Raji (cell line): ENCODE results near the gene DCAF11.

Source experiments
- POLR2A ChIP-seq: IDR thresholded peaks from 2 replicates; pipeline ENCODE4 v1.6.1; 2011; ENCODE audit warnings: low read depth, low read length, control low read depth; ENCODE audit not compliant: insufficient read depth

The DCAF11 gene

GRCh38 chr14:24114532-24115421 is at the start of gene DCAF11, which contains the start of gene NRL:
Gene DCAF11, plus strand, starts transcription at chr14:24114777. Its CDS starts 818 bp downstream, at chr14:24115595.
Gene NRL, minus strand, starts transcription at chr14:24114949. Its CDS starts 32,101 bp downstream, at chr14:24082848.
- TF ChIP-seq POLR2A: peak; percentile 34

GRCh38 chr14:24064856-24065255 is 49.7 kb upstream of the DCAF11 start:
- no peak for TF ChIP-seq POLR2A

DNA sequence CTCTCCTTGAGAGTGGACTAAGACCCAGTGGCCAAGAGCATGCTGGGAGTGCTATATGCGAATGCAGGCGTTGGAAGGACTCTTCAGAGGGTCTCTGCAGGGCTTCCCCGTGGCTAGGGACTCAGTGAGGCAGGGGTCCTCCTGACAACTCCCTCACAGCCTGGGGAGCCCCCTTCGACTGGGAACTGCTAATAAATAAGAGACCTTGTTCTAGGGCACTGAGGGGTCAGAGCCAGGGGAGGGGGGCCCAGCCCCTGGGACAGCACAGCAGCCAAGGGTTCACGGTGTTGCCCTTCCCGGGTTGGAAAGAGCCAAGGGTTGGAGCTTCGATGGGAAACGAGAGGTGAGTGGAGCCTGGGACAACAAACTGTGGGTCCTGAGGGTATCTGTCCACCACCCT is 49.2 kb upstream of the DCAF11 start:
- TF ChIP-seq POLR2A: no peak

- TF ChIP-seq POLR2A: no peak
Measured at GRCh38 chr14:24066496-24067132, 48.0 kb upstream of the DCAF11 start.

DNA sequence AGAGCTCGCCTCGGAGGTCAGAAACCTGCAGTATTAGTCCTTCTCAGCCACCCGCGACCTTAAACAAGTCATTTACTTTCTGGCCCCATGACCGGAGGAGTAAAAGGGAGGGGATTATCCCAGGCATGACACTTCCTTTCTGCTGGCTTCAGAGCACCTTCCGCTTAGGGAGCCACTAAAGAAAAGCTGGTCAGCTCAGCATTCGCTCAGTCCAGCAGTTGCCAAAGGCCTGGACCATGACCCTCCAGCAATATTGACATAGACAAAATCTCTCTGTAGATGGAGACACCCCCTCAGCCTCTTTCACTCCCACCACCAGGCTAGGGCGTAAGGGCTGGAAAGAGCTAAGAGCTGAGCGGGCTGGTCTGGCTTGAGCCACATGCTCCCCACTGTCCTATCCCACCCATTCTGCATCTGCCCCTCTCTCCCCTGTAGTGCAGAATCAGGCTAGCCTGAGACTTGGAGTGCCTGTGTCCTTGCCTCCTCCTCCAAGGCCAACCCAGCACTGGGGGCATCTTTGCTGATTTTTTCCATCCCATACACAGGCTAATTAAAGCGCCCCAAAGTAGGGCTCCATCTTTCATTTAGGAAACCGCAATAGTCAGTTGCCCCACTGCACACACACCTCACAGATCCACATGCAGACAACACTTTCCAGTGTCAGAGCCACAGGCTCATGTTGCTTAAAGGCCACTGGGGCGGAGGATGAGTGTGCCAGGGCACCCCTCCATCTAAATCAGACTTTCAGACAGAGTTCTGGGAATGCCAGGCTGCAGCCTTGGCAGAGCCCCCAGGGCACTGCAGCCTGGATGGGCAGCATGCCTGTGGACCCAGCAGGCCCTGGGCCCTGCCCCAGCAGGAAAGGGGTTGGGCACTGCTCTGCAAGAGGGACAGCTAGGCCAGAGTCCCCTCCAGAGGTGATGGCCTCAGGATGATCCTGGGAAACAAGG is 47.2 kb upstream of the DCAF11 start:
- no peak for TF ChIP-seq POLR2A

DNA sequence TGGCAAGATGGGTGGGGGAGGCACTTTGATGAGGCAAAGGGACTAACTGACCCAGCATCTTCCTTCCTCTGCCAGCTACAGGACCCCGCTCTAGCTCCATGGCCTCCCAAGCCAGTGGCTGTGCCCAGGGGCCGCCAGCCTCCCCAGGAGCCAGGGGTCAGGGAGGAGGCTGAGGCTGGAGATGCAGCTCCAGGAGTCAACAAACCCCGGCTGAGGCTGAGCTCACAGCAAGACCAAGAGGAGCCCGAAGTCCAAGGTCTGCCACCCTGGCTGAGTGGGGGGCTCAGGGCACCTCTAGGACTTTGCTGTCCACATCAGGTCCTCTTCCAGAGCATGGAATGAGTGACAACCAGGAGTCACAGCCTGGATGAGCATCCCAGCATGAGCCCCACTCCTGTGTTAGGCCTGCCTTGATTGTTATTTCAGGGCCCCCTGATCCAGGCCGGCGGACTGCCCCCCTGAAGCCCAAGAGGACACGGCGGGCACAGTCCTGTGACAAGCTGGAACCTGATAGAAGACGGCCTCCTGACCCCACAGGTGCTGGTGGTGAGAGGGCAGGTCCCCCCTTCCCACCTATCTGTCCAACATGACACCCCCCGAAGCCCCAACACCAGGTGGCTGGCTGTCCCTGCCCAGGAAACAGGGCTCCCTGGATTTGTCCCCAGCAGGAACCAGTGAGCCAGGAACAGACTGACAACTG is 45.7 kb upstream of the DCAF11 start:
- no peak for TF ChIP-seq POLR2A

GRCh38 chr14:24069411-24069735 is 45.2 kb upstream of the DCAF11 start:
- no peak for TF ChIP-seq POLR2A

DNA sequence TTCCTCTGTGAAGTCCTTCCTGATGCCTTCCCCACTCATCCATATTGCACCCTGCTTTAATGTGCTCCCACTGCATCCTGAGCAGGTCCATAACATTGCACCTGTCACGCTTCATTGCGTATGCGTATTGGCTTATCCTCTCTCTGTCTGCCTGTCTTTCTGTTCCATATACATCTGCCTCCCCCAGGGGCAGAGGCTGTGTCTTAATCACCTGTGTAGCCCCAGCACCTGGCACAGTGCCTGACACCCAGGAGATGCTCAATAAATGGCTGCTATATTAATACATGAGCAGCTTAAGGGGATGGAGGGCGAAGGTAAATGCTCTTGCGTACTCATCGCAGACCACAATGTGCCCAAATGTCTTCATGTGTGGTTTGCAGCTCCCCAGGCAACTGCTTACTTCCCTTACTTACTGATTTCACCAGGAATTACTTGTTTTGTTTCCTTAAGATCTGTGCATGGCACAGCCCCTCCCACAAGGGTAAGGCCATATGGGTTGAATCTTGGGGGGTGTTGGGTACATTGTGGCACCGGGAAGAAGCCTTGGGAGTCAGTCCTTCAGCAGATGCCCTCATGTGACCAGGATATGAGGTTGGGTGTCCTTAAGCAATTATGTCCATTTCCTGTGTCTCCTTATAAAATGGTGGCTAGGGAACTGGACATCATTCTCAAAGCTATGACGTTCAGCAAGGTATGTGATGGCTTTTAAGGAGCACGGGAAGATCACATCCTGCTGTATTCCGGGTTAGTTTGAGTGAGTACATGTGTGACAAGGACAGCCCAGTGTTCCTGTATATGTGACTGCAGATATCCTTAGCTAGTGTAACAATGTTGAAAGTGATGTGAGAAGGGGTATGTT is 44.1 kb upstream of the DCAF11 start:
- no peak for TF ChIP-seq POLR2A

DNA sequence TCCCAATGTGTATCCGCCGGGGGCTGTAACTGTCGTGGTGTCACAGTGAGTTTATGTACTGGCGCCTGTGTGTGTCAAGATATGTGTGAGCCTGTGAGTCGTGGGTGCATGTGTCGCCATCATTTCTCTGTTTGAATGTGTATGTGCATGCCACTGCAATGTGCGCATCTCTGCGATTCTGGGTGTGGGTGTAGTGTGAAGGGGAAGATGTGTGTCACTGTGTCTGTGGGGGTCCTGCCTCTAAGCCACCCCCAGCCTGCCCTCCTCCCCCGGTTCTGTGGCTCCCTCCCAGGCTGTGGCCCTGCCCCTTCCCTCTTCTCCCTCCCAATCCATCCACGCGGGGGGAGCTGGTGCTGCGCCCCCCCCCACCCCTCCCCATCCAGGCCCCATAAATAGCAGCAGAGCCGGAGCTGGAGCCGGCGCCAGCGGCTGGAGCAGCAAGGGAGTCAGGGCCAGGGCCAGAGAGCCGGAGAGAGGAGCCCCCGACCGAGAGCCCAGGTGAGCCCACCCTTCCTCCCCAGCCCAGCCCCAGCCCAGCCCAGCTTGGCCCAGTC is 43.4 kb upstream of the DCAF11 start, which contains the start of gene CPNE6:
Gene CPNE6, plus strand, starts transcription at position 419 of the 554 bp plus-strand sequence. CDS start 1,375 bp downstream, outside the sequence.
- TF ChIP-seq POLR2A: no peak

DNA sequence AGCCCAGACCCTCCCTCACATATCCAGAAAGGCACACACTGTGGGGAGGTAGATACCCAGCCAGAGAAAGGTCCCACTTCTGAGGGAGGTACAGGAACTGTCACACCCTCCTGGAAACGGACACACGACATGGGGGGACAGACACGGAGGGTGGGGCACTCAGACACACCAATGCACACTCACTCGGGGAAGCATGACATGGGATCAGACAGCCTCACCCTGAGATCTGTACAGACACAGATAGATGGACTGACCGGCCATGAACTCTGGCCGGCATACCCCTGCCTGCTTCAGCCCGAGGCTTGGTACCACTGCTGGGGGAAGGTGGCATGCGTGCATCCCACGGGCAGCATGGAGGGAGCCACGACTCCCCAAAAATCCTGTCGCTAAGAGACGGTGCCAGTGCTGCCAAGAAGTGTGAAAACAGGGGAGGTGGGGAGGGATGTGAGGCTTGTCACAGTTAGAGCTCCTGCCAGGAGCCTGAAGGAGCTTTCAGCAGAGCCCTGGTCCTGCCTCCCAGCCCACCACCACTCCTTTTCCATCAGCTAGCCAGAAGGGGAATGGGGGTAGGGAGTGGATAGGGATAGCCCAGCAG is 42.6 kb upstream of the DCAF11 start:
- TF ChIP-seq POLR2A: no peak

DNA sequence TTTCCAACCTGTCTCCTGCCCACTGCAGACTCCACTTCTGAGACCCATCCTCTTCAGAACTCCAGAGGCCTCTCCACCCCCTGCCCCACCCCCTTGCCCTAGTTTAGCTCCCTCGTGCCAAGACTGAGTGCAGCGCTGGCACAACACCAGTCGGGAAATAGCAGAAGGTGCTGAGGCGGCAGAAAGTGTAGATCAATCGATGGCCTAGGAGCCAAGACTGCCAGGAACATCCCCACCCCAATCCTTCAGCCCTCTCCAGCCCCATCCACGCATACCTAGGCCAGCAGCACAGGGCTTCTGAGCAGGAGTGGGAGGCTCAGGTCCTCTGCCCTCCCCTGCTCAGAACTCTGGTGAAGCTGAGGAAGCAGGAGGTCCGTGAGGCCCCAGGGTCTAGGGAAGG is 42.1 kb upstream of the DCAF11 start:
- TF ChIP-seq POLR2A: no peak

DNA sequence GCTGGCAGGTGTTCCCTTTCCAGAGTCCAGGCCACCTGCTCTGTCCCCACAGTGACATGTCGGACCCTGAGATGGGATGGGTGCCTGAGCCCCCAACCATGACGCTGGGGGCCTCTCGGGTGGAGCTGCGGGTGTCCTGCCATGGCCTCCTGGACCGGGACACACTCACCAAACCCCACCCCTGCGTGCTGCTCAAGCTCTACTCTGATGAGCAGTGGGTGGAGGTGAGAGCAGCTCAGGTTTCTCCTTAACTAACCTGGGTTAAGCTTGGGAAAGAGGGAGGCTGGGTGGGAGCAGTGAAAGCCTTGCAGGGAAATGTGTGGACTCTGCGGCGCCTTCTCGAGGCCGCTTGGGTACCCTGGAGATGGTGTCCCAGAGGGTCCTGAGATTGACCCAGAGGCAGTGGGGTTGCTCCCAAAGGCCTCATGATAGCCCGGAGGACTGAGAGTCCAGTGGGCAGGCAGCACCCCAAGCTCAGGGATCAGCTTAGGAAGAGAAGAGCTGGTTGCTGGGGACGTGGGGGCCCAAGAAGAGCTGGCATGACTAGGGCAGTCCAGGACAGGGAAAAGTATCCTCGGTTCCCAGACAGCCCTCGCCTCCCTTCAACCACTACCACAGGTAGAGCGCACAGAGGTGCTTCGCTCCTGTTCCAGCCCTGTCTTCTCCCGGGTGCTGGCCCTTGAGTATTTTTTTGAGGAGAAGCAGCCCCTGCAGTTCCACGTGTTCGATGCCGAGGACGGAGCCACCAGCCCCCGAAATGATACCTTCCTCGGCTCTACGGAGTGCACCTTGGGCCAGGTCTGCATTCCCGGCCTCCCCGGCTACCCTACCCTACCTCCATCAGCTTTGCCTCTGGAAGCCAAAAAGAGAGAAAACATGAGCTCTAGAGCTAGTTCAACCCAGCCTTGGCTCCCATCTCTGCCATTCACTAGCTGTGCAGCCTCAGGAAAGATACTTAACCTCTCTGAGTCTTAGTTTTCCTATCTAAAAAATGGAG is 41.4 kb upstream of the DCAF11 start:
- TF ChIP-seq POLR2A: no peak
